ENCODE measurements around the gene FAM200C. TPM values are rescaled to one million over a fixed set of nuclear protein-coding genes. Genes with fewer than 3 reads are reported as not detected.

Gene FAM200C
- polyA plus RNA-seq, 3 donors: 0.08 to 0.39 TPM; not detected in 1

GRCh38 chr5:160385496-160385895 is 14.4 kb downstream of the FAM200C start:
- H3K27ac Mint-ChIP-seq: no peak overlapping the region
- peaks cover 0 to 8% (median 2%) of the 10 kb centered on the region in 3 donors for H3K27me3 Mint-ChIP-seq (ENCODE audit: low read depth in 3 of 3)
- H3K9ac ChIP-seq (ENCODE audit: insufficient read depth, low read length, poor library complexity, severe bottlenecking): no peak overlapping the region
- H3K36me3 ChIP-seq (replicated peaks in 1 of 2; ENCODE audit: control insufficient read depth in 1 of 2, insufficient read depth in 2 of 2, low read length in 2 of 2): no peaks in the 10 kb centered on the region
- DNase-seq: no peak
- no peak overlapping the region for H2AFZ ChIP-seq (ENCODE audit: insufficient read depth, low read depth, low read length, poor library complexity, severe bottlenecking)
- intact Hi-C loops (cut with micrococcal nuclease): no loop called here
- peaks cover 10 to 20% (median 19%) of the 10 kb centered on the region in 7 donors for H3K9me3 Mint-ChIP-seq
- no peaks in the 10 kb centered on the region for H3K4me1 Mint-ChIP-seq
- peaks cover 0 to 3% of the 10 kb centered on the region in 2 donors for H3K36me3 Mint-ChIP-seq
- H3K27me3 ChIP-seq (ENCODE audit: control insufficient read depth in 2 of 2, insufficient read depth in 2 of 2, low read length in 2 of 2): peaks cover 0 to 2% of the 10 kb centered on the region in 2 donors
- TF ChIP-seq, protein P1, sequence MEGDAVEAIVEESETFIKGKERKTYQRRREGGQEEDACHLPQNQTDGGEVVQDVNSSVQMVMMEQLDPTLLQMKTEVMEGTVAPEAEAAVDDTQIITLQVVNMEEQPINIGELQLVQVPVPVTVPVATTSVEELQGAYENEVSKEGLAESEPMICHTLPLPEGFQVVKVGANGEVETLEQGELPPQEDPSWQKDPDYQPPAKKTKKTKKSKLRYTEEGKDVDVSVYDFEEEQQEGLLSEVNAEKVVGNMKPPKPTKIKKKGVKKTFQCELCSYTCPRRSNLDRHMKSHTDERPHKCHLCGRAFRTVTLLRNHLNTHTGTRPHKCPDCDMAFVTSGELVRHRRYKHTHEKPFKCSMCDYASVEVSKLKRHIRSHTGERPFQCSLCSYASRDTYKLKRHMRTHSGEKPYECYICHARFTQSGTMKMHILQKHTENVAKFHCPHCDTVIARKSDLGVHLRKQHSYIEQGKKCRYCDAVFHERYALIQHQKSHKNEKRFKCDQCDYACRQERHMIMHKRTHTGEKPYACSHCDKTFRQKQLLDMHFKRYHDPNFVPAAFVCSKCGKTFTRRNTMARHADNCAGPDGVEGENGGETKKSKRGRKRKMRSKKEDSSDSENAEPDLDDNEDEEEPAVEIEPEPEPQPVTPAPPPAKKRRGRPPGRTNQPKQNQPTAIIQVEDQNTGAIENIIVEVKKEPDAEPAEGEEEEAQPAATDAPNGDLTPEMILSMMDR (IDR thresholded peaks at IDR 0.05): no peak
- no peak overlapping the region for H3K4me3 ChIP-seq (replicated peaks in 1 of 3; ENCODE audit: low read depth in 2 of 3, low read length in 3 of 3)
- no peak overlapping the region for H3K27ac ChIP-seq (ENCODE audit: low read depth in 1 of 2, low read length in 2 of 2)
- peaks cover 8 to 10% of the 10 kb centered on the region in 2 donors for H3K9me3 ChIP-seq (replicated peaks in 1 of 2; ENCODE audit: control insufficient read depth in 1 of 2, insufficient read depth in 1 of 2, low read length in 2 of 2)
- H3K79me2 ChIP-seq (ENCODE audit: insufficient read depth, low read length): no peaks in the 10 kb centered on the region
- H3K4me1 ChIP-seq (ENCODE audit: control insufficient read depth in 1 of 2, insufficient read depth in 2 of 2, low read length in 2 of 2): no peaks in the 10 kb centered on the region
- H4K20me1 ChIP-seq (ENCODE audit: insufficient read depth, low read length): no peaks in the 10 kb centered on the region
- no peak overlapping the region for H3K4me3 Mint-ChIP-seq
- H3K4me2 ChIP-seq (replicated peaks; ENCODE audit: extremely low read depth, low read length, poor library complexity, severe bottlenecking): no peak overlapping the region

GRCh38 chr5:160384681-160385080 is 15.2 kb downstream of the FAM200C start:
- no peak overlapping the region for H3K4me3 Mint-ChIP-seq
- no peak for DNase-seq
- peaks cover 2 to 8% (median 2%) of the 10 kb centered on the region in 3 donors for H3K27me3 Mint-ChIP-seq (ENCODE audit: low read depth in 3 of 3)
- Histone ChIP-seq H3K4me2 (replicated peaks; ENCODE audit: extremely low read depth, low read length, poor library complexity, severe bottlenecking) (no peak overlapping the region), H3K9me3 (replicated peaks in 1 of 2; ENCODE audit: control insufficient read depth in 1 of 2, insufficient read depth in 1 of 2, low read length in 2 of 2) (peaks cover 8 to 10% of the 10 kb centered on the region in 2 donors), H3K4me1 (ENCODE audit: control insufficient read depth in 1 of 2, insufficient read depth in 2 of 2, low read length in 2 of 2) (no peaks in the 10 kb centered on the region), H3K27ac (ENCODE audit: low read depth in 1 of 2, low read length in 2 of 2) (no peak overlapping the region), H2AFZ (ENCODE audit: insufficient read depth, low read depth, low read length, poor library complexity, severe bottlenecking) (no peak overlapping the region), H3K79me2 (ENCODE audit: insufficient read depth, low read length) (no peaks in the 10 kb centered on the region), H3K36me3 (replicated peaks in 1 of 2; ENCODE audit: control insufficient read depth in 1 of 2, insufficient read depth in 2 of 2, low read length in 2 of 2) (no peaks in the 10 kb centered on the region), H3K4me3 (replicated peaks in 1 of 3; ENCODE audit: low read depth in 2 of 3, low read length in 3 of 3) (no peak overlapping the region), H3K9ac (ENCODE audit: insufficient read depth, low read length, poor library complexity, severe bottlenecking) (no peak overlapping the region), H4K20me1 (ENCODE audit: insufficient read depth, low read length) (no peaks in the 10 kb centered on the region), H3K27me3 (ENCODE audit: control insufficient read depth in 2 of 2, insufficient read depth in 2 of 2, low read length in 2 of 2) (peaks cover 0 to 2% of the 10 kb centered on the region in 2 donors)
- TF ChIP-seq, protein P1 (IDR thresholded peaks at IDR 0.05): no peak
- H3K27ac Mint-ChIP-seq: no peak overlapping the region
- H3K9me3 Mint-ChIP-seq: peaks cover 10 to 20% (median 19%) of the 10 kb centered on the region in 7 donors
- peaks cover 0 to 3% of the 10 kb centered on the region in 2 donors for H3K36me3 Mint-ChIP-seq
- 100% methylated on average over 1 of the region's 1 CpG for WGBS (ENCODE audit: insufficient coverage)
- peaks cover under 1% of the 10 kb centered on the region for H3K4me1 Mint-ChIP-seq
- intact Hi-C loops (cut with micrococcal nuclease): no loop called here

All from CD14-positive monocyte (primary cell).